OCI-LY1 (cell line): Measurements from ENCODE around the gene CFAP65.

Experiments used
- H2AFZ ChIP-seq: fragments of 200-600 bp; sonication (generic), shearing (Covaris generic); 2 replicates; pipeline ENCODE4 v1.6.0; 2014; ENCODE audit warnings: antibody characterized with exemption, mild to moderate bottlenecking, low read length
- H3F3A ChIP-seq: fragments of 200-600 bp; sonication (generic), shearing (Covaris generic); 2 replicates; pipeline ENCODE4 v1.6.0; 2014; ENCODE audit warnings: mild to moderate bottlenecking, antibody characterized with exemption, low read length, moderate library complexity; ENCODE audit not compliant: insufficient read depth
- H3K27ac ChIP-seq: fragments of 200-600 bp; sonication (generic); 2 replicates; pipeline ENCODE4 v1.5.1; 2014; ENCODE audit warnings: low read length, mixed run types, mild to moderate bottlenecking, low read depth; ENCODE audit not compliant: poor library complexity, severe bottlenecking
- H3K27me3 ChIP-seq: fragments of 200-600 bp; sonication (generic); 2 replicates; pipeline ENCODE4 v1.6.0; 2014; ENCODE audit warnings: antibody characterized with exemption, mild to moderate bottlenecking, low read length, moderate library complexity; ENCODE audit not compliant: insufficient read depth
- H3K36me3 ChIP-seq: fragments of 200-600 bp; sonication (generic); 2 replicates; pipeline ENCODE4 v1.6.1; 2014; ENCODE audit warnings: mild to moderate bottlenecking, antibody characterized with exemption, low read length, moderate library complexity, mixed read lengths; ENCODE audit not compliant: insufficient read depth
- H3K4me1 ChIP-seq: fragments of 200-600 bp; sonication (generic); 2 replicates; pipeline ENCODE4 v1.5.1; 2014; ENCODE audit warnings: mild to moderate bottlenecking, low read length, moderate library complexity; ENCODE audit not compliant: insufficient read depth, severe bottlenecking
- H3K4me2 ChIP-seq: fragments of 200-600 bp; sonication (generic), shearing (Covaris generic); 2 replicates; pipeline ENCODE4 v1.6.1; 2014; ENCODE audit warnings: low read length
- H3K4me3 ChIP-seq: fragments of 200-600 bp; sonication (generic); 2 replicates; pipeline ENCODE4 v1.5.1; 2014; ENCODE audit warnings: low read length, low read depth, mild to moderate bottlenecking, mixed read lengths; ENCODE audit not compliant: poor library complexity, severe bottlenecking
- H3K79me2 ChIP-seq: fragments of 200-600 bp; shearing (Covaris generic); 2 replicates; pipeline ENCODE4 v1.6.1; 2016; ENCODE audit warnings: mixed run types, low read length, mixed read lengths; ENCODE audit not compliant: insufficient read depth
- H3K9ac ChIP-seq: fragments of 200-600 bp; sonication (generic), shearing (Covaris generic); 2 replicates; pipeline ENCODE4 v1.6.1; 2014; ENCODE audit warnings: mild to moderate bottlenecking, low read length, mixed read lengths
- H3K9me2 ChIP-seq: fragments of 200-600 bp; sonication (generic), shearing (Covaris generic); 2 replicates; pipeline ENCODE4 v1.6.1; 2014; ENCODE audit warnings: low read depth, mild to moderate bottlenecking, low read length, mixed read lengths
- H3K9me3 ChIP-seq: fragments of 200-600 bp; shearing (Covaris generic); 2 replicates; pipeline ENCODE4 v1.6.1; 2014; ENCODE audit warnings: low read length, mixed read lengths
- H4K20me1 ChIP-seq: fragments of 200-600 bp; sonication (generic), shearing (Covaris generic); 2 replicates; pipeline ENCODE4 v1.6.0; 2016; ENCODE audit warnings: mild to moderate bottlenecking, low read length; ENCODE audit not compliant: insufficient read depth
- CTCF ChIP-seq: fragments of 200-600 bp; sonication (generic), shearing (Covaris generic); IDR thresholded peaks from 2 replicates; pipeline ENCODE4 v1.5.1; 2017; ENCODE audit warnings: mild to moderate bottlenecking, antibody characterized with exemption, low read length, moderate library complexity, mixed read lengths
- EZH2 ChIP-seq: fragments of 200-600 bp; sonication (generic), shearing (Covaris generic); IDR thresholded peaks from 2 replicates; pipeline ENCODE4 v1.8.0; 2017; ENCODE audit warnings: borderline replicate concordance, mixed run types, mild to moderate bottlenecking, antibody characterized with exemption, low read length, moderate library complexity, mixed read lengths

CFAP65 gene

GRCh38 chr2:219078126-219078525 lies 36.8 kb upstream of the CFAP65 start:
- Histone ChIP-seq H3K79me2 (no peaks in the 10 kb centered on the region), H3K9me3 (no peaks in the 10 kb centered on the region), H3K27me3 (no peaks in the 10 kb centered on the region), H2AFZ (no peak overlapping the region), H3K9me2 (no peaks in the 10 kb centered on the region), H4K20me1 (no peaks in the 10 kb centered on the region), H3K4me3 (no peak overlapping the region), H3K27ac (no peak overlapping the region), H3K4me2 (no peak overlapping the region), H3K36me3 (peaks cover 8% of the 10 kb centered on the region; the same call in 1 of the 2 replicates), H3K9ac (no peak overlapping the region), H3K4me1 (no peaks in the 10 kb centered on the region), H3F3A (no peaks in the 10 kb centered on the region)
- TF ChIP-seq EZH2 (no peak), CTCF (no peak; the same call in 1 of the 2 replicates)

DNA sequence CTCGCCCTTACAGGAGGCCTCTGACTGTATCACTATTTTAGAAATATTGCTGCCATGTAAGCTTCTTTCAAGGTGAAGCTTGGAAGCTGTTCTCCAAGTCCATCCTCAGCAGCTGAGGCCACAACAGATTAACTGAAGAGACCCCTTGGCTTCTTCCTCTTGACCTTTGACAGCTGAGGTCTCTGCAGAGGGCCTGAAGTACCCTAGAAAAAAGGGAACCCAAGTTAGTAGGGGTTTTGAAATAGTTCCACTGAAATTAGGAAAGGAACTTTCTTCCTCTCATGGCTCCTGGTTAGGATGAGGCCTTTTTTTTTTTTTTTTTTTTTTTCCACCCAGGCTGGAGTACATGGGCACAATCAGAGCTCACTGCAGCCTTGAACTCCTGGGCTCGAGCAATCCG lies 34.9 kb upstream of the CFAP65 start:
- no peak overlapping the region for H3K27ac ChIP-seq

GRCh38 chr2:219073413-219074129 lies 32.3 kb upstream of the CFAP65 start:
- H3K27ac ChIP-seq, result no peak overlapping the region
- H3K79me2 ChIP-seq, result no peaks in the 10 kb centered on the region
- no peak overlapping the region for H3K9ac ChIP-seq
- H3F3A ChIP-seq, result no peaks in the 10 kb centered on the region
- H4K20me1 ChIP-seq, result no peaks in the 10 kb centered on the region
- peaks cover 8% of the 10 kb centered on the region; the same call in 1 of the 2 replicates for H3K36me3 ChIP-seq
- no peaks in the 10 kb centered on the region for H3K4me1 ChIP-seq
- H3K27me3 ChIP-seq, result no peaks in the 10 kb centered on the region
- H3K9me2 ChIP-seq, result no peaks in the 10 kb centered on the region
- H3K4me2 ChIP-seq, result no peak overlapping the region
- H3K9me3 ChIP-seq, result no peaks in the 10 kb centered on the region
- H2AFZ ChIP-seq, result no peak overlapping the region
- TF ChIP-seq EZH2 (no peak), CTCF (peak; percentile 62)
- H3K4me3 ChIP-seq, result no peak overlapping the region

More for the DNA sequence above, 34.9 kb upstream of the CFAP65 start:
- H3K27me3 ChIP-seq, result no peaks in the 10 kb centered on the region
- no peaks in the 10 kb centered on the region for H4K20me1 ChIP-seq
- no peaks in the 10 kb centered on the region for H3K4me1 ChIP-seq
- TF ChIP-seq CTCF, result no peak
- TF ChIP-seq EZH2, result no peak
- no peak overlapping the region for H3K4me2 ChIP-seq
- no peaks in the 10 kb centered on the region for H3K9me3 ChIP-seq
- H3K36me3 ChIP-seq, result peaks cover 8% of the 10 kb centered on the region; the same call in 1 of the 2 replicates
- H3K79me2 ChIP-seq, result no peaks in the 10 kb centered on the region
- no peaks in the 10 kb centered on the region for H3K9me2 ChIP-seq
- no peaks in the 10 kb centered on the region for H3F3A ChIP-seq
- no peak overlapping the region for H2AFZ ChIP-seq
- no peak overlapping the region for H3K9ac ChIP-seq
- no peak overlapping the region for H3K4me3 ChIP-seq
